ENCODE data around the gene COL10A1. TPM values are rescaled to one million over a fixed set of nuclear protein-coding genes. Genes with fewer than 3 reads are reported as not detected.

COL10A1 gene
- total RNA-seq, 1 donor from 2014 or later: not detected

GRCh38 chr6:116102873-116103272, 23.1 kb downstream of the COL10A1 start:
- H3K9me3 Mint-ChIP-seq (ENCODE audit: unreplicated experiment): no peaks in the 10 kb centered on the region
- H3K4me3 ChIP-seq (ENCODE audit: insufficient read depth, low read depth, low read length): no peak overlapping the region
- H3K79me2 ChIP-seq (ENCODE audit: insufficient read depth, low read length): peaks cover 9% of the 10 kb centered on the region
- no peak overlapping the region for H3K4me3 Mint-ChIP-seq (ENCODE audit: unreplicated experiment)
- peak overlapping the region; percentile 8 for H3K27ac Mint-ChIP-seq (ENCODE audit: unreplicated experiment)
- H3K9ac ChIP-seq (ENCODE audit: low read length): no peak overlapping the region
- no peak for FAIRE-seq
- peaks cover 30% of the 10 kb centered on the region for H3K4me1 Mint-ChIP-seq (ENCODE audit: low read depth, unreplicated experiment)
- peaks cover 5% of the 10 kb centered on the region for H4K20me1 ChIP-seq (ENCODE audit: insufficient read depth, low read length)
- no peaks in the 10 kb centered on the region for H3K27me3 Mint-ChIP-seq (ENCODE audit: low read depth, unreplicated experiment)
- DNase-seq (ENCODE audit: low read depth): no peak
- no peak overlapping the region for H3K4me2 ChIP-seq (ENCODE audit: low read length)
- peaks cover 10% of the 10 kb centered on the region for H3K36me3 Mint-ChIP-seq (ENCODE audit: low read depth, unreplicated experiment)
- no peak for TF ChIP-seq EZH2 (IDR thresholded peaks at IDR 0.05; ENCODE audit: insufficient read depth, low read length)
- TF ChIP-seq, protein P1, sequence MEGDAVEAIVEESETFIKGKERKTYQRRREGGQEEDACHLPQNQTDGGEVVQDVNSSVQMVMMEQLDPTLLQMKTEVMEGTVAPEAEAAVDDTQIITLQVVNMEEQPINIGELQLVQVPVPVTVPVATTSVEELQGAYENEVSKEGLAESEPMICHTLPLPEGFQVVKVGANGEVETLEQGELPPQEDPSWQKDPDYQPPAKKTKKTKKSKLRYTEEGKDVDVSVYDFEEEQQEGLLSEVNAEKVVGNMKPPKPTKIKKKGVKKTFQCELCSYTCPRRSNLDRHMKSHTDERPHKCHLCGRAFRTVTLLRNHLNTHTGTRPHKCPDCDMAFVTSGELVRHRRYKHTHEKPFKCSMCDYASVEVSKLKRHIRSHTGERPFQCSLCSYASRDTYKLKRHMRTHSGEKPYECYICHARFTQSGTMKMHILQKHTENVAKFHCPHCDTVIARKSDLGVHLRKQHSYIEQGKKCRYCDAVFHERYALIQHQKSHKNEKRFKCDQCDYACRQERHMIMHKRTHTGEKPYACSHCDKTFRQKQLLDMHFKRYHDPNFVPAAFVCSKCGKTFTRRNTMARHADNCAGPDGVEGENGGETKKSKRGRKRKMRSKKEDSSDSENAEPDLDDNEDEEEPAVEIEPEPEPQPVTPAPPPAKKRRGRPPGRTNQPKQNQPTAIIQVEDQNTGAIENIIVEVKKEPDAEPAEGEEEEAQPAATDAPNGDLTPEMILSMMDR (IDR thresholded peaks at IDR 0.05; ENCODE audit: insufficient read depth, low read depth, low read length): no peak
- no peaks in the 10 kb centered on the region for H3K27me3 ChIP-seq (ENCODE audit: insufficient read depth, low read length)
- H3K4me1 ChIP-seq (ENCODE audit: insufficient read depth, low read length): peaks cover 7% of the 10 kb centered on the region
- no peak overlapping the region for H3K27ac ChIP-seq (ENCODE audit: low read depth, low read length)
- no peak overlapping the region for H2AFZ ChIP-seq (ENCODE audit: low read depth, low read length)
- H3K36me3 ChIP-seq (ENCODE audit: insufficient read depth, low read length): no peaks in the 10 kb centered on the region
- H3K9me3 ChIP-seq (ENCODE audit: insufficient read depth, low read depth, low read length): no peaks in the 10 kb centered on the region

DNA sequence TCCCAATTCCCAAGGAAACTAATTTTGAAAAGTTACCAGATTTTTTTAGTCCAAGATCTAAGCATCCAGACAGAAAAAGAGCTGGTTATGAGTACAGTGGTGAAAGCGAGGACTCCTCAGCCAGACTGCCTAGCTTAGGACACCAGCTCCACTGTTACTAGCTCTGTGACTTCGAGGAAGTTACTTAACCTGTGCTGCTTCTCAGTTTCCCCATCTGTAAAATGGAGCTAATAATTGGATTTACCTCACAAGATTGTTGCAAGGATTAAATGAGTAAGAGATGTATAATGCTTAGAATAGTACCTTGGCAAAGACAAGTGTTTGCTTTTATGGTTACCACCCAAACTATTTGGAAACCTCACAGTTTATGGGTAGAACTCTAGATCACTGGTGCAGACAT, 24.1 kb downstream of the COL10A1 start:
- FAIRE-seq: no peak
- H3K4me2 ChIP-seq (ENCODE audit: low read length): peak overlapping the region; percentile 88
- Mint-ChIP-seq H3K4me1 (ENCODE audit: low read depth, unreplicated experiment) (peaks cover 27% of the 10 kb centered on the region), H3K27ac (ENCODE audit: unreplicated experiment) (no peak overlapping the region), H3K27me3 (ENCODE audit: low read depth, unreplicated experiment) (no peaks in the 10 kb centered on the region), H3K4me3 (ENCODE audit: unreplicated experiment) (peak overlapping the region; percentile 94), H3K36me3 (ENCODE audit: low read depth, unreplicated experiment) (peaks cover 9% of the 10 kb centered on the region), H3K9me3 (ENCODE audit: unreplicated experiment) (peaks cover under 1% of the 10 kb centered on the region)
- H3K27me3 ChIP-seq (ENCODE audit: insufficient read depth, low read length): no peaks in the 10 kb centered on the region
- peak overlapping the region; percentile 94 for H2AFZ ChIP-seq (ENCODE audit: low read depth, low read length)
- peak overlapping the region; percentile 81 for H3K9ac ChIP-seq (ENCODE audit: low read length)
- peaks cover 9% of the 10 kb centered on the region for H3K79me2 ChIP-seq (ENCODE audit: insufficient read depth, low read length)
- H3K4me3 ChIP-seq (ENCODE audit: insufficient read depth, low read depth, low read length): peak overlapping the region; percentile 80
- no peak for DNase-seq (ENCODE audit: low read depth)
- H3K4me1 ChIP-seq (ENCODE audit: insufficient read depth, low read length): peaks cover 7% of the 10 kb centered on the region
- no peaks in the 10 kb centered on the region for H3K36me3 ChIP-seq (ENCODE audit: insufficient read depth, low read length)
- no peaks in the 10 kb centered on the region for H3K9me3 ChIP-seq (ENCODE audit: insufficient read depth, low read depth, low read length)
- peaks cover 5% of the 10 kb centered on the region for H4K20me1 ChIP-seq (ENCODE audit: insufficient read depth, low read length)
- H3K27ac ChIP-seq (ENCODE audit: low read depth, low read length): no peak overlapping the region
- TF ChIP-seq EZH2 (IDR thresholded peaks at IDR 0.05; ENCODE audit: insufficient read depth, low read length): no peak
- TF ChIP-seq, protein P1 (IDR thresholded peaks at IDR 0.05; ENCODE audit: insufficient read depth, low read depth, low read length): no peak

GRCh38 chr6:116101302-116101718, 24.6 kb downstream of the COL10A1 start:
- Histone ChIP-seq H3K79me2 (ENCODE audit: insufficient read depth, low read length) (peaks cover 9% of the 10 kb centered on the region), H3K9ac (ENCODE audit: low read length) (peak overlapping the region; percentile 81), H3K36me3 (ENCODE audit: insufficient read depth, low read length) (no peaks in the 10 kb centered on the region), H4K20me1 (ENCODE audit: insufficient read depth, low read length) (peaks cover 5% of the 10 kb centered on the region), H3K9me3 (ENCODE audit: insufficient read depth, low read depth, low read length) (peaks cover 4% of the 10 kb centered on the region), H3K4me1 (ENCODE audit: insufficient read depth, low read length) (peaks cover 7% of the 10 kb centered on the region), H3K27ac (ENCODE audit: low read depth, low read length) (peak overlapping the region; percentile 56), H3K4me3 (ENCODE audit: insufficient read depth, low read depth, low read length) (peak overlapping the region; percentile 80), H3K4me2 (ENCODE audit: low read length) (peak overlapping the region; percentile 88), H3K27me3 (ENCODE audit: insufficient read depth, low read length) (no peaks in the 10 kb centered on the region), H2AFZ (ENCODE audit: low read depth, low read length) (peak overlapping the region; percentile 94)
- TF ChIP-seq, protein P1 (IDR thresholded peaks at IDR 0.05; ENCODE audit: insufficient read depth, low read depth, low read length): no peak
- no peak for TF ChIP-seq EZH2 (IDR thresholded peaks at IDR 0.05; ENCODE audit: insufficient read depth, low read length)
- peaks cover 5% of the 10 kb centered on the region for H3K9me3 Mint-ChIP-seq (ENCODE audit: unreplicated experiment)
- H3K27ac Mint-ChIP-seq (ENCODE audit: unreplicated experiment): peak overlapping the region; percentile 48
- H3K4me3 Mint-ChIP-seq (ENCODE audit: unreplicated experiment): peak overlapping the region; percentile 94
- no peak for DNase-seq (ENCODE audit: low read depth)
- H3K36me3 Mint-ChIP-seq (ENCODE audit: low read depth, unreplicated experiment): peaks cover 13% of the 10 kb centered on the region
- no peaks in the 10 kb centered on the region for H3K27me3 Mint-ChIP-seq (ENCODE audit: low read depth, unreplicated experiment)
- H3K4me1 Mint-ChIP-seq (ENCODE audit: low read depth, unreplicated experiment): peaks cover 23% of the 10 kb centered on the region
- no peak for FAIRE-seq

All from astrocyte (in vitro differentiated cells and primary cell).